ENCODE results near the gene RAB28. TPM values are rescaled to one million over a fixed set of nuclear protein-coding genes. Genes with fewer than 3 reads are reported as not detected.
A peak's percentile ranks its signal among the peaks of the same experiment; 100 is the strongest.

Gene RAB28
- total RNA-seq, 4 donors from 2014 or later: 5.8 to 19.5 (median 14.2) TPM

GRCh38 chr4:13525606-13526281 is 41.6 kb upstream of the RAB28 start:
- intact Hi-C loops (cut with DNase I): no loop called here
- Histone ChIP-seq H3K4me3 (no peak overlapping the region), H3K4me1 (peaks cover 0 to 38% (median 5%) of the 10 kb centered on the region in 3 donors), H3K36me3 (peaks cover 0 to 5% (median 0%) of the 10 kb centered on the region in 3 donors), H3K9me3 (peaks cover 0 to 20% (median 13%) of the 10 kb centered on the region in 3 donors), H3K27me3 (peaks cover 37 to 100% (median 68%) of the 10 kb centered on the region in 4 donors), H3K27ac (no peak overlapping the region)
- TF ChIP-seq CTCF (IDR thresholded peaks at IDR 0.05): no peak
- no peak for TF ChIP-seq POLR2A (IDR thresholded peaks at IDR 0.05)
- DNase-seq: no peak
- WGBS, 2 donors: 52 to 61% methylated on average over 4 of the region's 4 CpGs

DNA sequence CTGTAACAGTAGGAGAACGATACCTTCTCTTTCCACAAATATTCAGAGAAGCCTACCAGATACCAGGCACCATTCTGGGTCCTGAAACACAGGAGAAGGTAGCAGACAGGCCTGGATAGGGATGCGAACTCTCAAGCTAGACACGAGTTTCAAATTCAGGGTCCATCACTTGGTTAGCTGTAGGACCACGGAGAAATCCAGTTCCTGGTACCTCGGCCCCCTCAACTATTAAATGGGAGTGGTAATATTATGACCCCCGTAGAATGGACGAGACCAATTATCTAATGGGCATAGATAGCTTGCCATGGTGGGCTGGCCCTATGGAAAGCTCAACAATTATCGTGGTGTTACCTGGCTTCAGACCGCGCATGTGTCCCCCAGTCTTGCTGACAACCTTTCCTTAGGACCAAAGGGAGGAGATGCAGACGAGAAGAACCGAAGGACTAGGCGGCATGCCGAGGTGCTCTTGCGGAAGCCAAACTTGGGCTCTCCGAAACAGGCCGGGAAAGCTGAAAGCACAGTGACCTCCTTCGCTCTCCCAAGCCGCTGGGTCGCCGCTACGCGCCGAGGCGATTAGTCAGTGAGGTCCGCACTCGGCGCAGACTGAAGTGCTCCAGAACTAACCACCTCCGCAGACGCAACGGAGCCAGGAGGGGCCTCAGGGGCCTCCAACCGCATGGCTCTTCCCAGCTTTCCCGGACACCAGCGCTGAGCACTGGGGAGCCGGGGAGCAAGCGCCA is 40.5 kb upstream of the RAB28 start:
- 20 to 28% methylated on average over 12 to 18 of the region's 36 CpGs for WGBS, 2 donors
- H3K4me1 ChIP-seq: peaks cover 0 to 38% (median 5%) of the 10 kb centered on the region in 3 donors
- no peak for DNase-seq
- peaks cover 0 to 20% (median 13%) of the 10 kb centered on the region in 3 donors for H3K9me3 ChIP-seq
- H3K36me3 ChIP-seq: peaks cover 0 to 5% (median 0%) of the 10 kb centered on the region in 3 donors
- H3K27ac ChIP-seq: no peak overlapping the region
- peak overlapping the region in 1 of 4 donors; percentile 1 for H3K4me3 ChIP-seq
- H3K27me3 ChIP-seq: peaks cover 32 to 99% (median 63%) of the 10 kb centered on the region in 4 donors
- intact Hi-C loops (cut with DNase I): no loop called here
- TF ChIP-seq POLR2A (IDR thresholded peaks at IDR 0.05): no peak
- no peak for TF ChIP-seq CTCF (IDR thresholded peaks at IDR 0.05)

DNA sequence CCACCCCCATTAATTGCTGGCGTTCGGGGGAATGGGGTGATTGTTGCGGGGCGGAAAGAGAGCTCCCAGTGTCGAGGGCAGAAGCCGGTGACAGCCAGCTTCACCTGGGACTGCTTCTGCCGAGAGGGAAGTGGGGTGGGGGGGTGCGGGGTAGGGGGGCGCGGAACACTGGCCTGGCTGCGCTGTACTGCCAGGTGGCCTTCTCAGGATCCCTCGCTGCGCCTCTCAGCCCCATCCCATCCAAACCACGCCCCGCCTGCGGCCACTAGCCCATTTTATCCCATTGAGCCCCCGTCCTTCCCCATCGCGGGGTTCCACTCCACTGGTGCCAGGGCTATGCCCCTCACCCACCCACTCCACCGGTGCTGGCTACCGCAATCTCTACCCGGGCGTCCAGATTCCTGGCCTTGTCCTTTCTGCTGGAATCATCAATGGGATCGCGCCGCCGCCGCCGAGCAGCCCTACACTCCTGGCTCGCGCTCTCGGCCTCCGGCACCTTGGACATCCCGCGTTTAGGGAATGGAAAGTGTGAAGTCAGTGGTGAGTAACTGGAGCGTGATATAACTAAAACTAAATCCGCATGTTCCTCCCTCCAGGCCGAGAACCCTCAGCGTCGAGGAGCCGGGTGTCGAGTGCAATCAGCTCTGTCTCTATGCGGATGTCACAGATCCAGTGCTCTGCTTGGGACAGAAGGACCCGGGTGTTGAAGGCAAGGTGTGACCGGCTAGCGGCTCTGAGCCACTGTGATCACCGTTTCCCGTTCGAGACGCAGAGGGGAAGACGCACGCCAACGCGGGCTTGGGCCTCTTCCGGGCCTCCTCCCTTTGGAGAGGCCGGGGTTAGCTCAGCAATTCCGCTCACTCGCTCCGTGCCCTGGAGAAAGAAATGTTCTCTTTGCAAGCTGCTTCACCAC is 39.7 kb upstream of the RAB28 start:
- Histone ChIP-seq H3K27ac (no peak overlapping the region), H3K36me3 (peaks cover 0 to 5% (median 0%) of the 10 kb centered on the region in 3 donors), H3K4me3 (peak overlapping the region in 1 of 4 donors; percentile 8), H3K27me3 (peaks cover 32 to 99% (median 56%) of the 10 kb centered on the region in 4 donors), H3K9me3 (peaks cover 0 to 20% (median 13%) of the 10 kb centered on the region in 3 donors), H3K4me1 (peaks cover 0 to 31% (median 5%) of the 10 kb centered on the region in 3 donors)
- DNase-seq: no peak
- TF ChIP-seq POLR2A (IDR thresholded peaks at IDR 0.05): no peak
- TF ChIP-seq CTCF (IDR thresholded peaks at IDR 0.05): no peak
- intact Hi-C loops (cut with DNase I): no loop called here
- WGBS, 2 donors: 26 to 33% methylated on average over 35 to 39 of the region's 59 CpGs

DNA sequence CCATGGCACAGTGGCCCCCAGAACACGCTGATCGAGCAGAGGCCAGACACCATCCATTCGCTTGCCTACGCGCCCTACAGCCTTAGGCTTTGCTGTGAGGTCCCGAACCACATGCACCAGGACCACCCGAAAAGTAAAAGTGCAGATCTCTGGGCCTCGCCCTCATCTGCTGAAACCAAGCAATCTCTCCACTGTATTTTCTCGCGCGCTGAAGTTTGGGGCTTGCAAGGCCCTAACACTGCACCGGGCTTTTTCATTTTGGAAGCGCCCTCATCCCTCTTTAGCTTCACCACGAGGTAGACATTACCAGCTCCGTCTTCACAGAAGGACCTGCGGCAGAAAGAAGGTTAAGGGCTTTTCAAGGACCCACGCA is 39.0 kb upstream of the RAB28 start:
- intact Hi-C loops (cut with DNase I): no loop called here
- Histone ChIP-seq H3K4me1 (peaks cover 0 to 23% (median 5%) of the 10 kb centered on the region in 3 donors), H3K4me3 (no peak overlapping the region), H3K9me3 (peaks cover 0 to 20% (median 13%) of the 10 kb centered on the region in 3 donors), H3K27me3 (peaks cover 31 to 99% (median 50%) of the 10 kb centered on the region in 4 donors), H3K36me3 (peaks cover 0 to 5% (median 0%) of the 10 kb centered on the region in 3 donors), H3K27ac (no peak overlapping the region)
- WGBS, 2 donors: 0 to 10% methylated on average over 2 to 4 of the region's 17 CpGs
- no peak for DNase-seq
- TF ChIP-seq POLR2A (IDR thresholded peaks at IDR 0.05) (no peak), CTCF (IDR thresholded peaks at IDR 0.05) (no peak)
